HG02943 (cell line): ENCODE results near the gene ESAM.
A peak's percentile ranks its signal among the peaks of the same experiment; 100 is the strongest.

Source experiments
- ATAC-seq: cut with Tn5 transposase; IDR thresholded peaks from one replicate; pipeline ENCODE4 v1.9.1; 2021; ENCODE audit warnings: mild to moderate bottlenecking, low read depth, moderate library complexity; ENCODE audit not compliant: unreplicated experiment

ESAM gene, protein sequence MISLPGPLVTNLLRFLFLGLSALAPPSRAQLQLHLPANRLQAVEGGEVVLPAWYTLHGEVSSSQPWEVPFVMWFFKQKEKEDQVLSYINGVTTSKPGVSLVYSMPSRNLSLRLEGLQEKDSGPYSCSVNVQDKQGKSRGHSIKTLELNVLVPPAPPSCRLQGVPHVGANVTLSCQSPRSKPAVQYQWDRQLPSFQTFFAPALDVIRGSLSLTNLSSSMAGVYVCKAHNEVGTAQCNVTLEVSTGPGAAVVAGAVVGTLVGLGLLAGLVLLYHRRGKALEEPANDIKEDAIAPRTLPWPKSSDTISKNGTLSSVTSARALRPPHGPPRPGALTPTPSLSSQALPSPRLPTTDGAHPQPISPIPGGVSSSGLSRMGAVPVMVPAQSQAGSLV

DNA sequence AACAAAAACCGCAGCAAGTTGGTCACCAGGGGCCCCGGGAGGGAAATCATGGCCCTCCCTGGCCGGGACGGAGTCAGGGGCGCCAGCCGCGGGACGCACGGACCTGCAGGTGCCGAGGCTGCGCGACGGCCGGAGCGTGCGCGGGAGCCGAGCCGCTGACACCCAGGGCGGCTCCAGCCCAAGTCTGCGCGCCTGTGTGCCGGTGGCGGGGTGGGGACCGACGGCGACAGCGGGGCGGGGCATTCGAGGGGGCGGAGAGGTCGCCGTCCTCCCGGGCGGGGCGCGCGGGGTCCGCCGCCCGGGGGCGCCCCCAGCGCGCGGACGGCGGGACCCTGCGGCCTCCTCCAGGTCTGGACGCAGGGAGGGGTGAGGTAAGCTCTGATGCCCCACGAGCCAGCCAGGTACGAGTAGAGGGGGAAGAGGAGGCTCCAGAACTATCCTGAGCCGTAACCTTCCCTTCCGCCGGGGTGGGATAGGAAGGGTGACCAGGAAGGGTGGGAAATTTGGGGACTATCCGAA is at the start of gene ESAM:
Gene ESAM, minus strand, starts transcription at position 186 of the 519 bp plus-strand sequence. Its CDS starts 136 bp downstream, at position 50.
- peak; percentile 45 for ATAC-seq

- ATAC-seq, result no peak
Measured at GRCh38 chr11:124811399-124812125, 49.5 kb upstream of the ESAM start.

DNA sequence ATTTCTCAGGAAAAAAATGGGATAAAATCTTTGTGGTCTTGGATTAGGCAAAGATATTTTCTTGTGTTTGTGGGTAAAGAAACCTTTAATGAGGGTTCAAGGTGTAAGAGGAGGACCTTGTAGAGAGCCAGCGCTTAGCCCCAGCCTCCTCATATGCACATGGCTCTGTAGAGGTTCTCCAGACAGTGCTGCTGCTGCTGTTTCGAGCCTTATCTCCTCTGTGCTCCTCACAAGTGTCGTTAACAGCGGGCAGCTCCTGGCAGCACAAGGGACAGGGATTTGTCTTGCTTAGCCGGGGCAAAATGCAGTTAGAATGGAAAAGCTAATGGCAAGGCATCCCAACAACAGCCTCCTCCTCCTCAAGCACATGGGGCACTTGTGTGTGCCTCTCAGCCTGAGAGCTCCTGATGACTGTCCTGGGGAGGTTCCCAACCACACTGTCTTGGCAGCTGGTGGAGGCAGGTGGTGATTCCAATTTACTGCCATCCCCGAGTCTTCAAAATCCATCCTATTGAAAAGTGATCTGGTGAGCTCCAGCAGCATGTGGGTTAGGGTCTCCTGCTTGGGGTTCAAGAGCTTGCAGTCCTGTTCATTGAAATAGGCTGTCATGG is 45.7 kb upstream of the ESAM start:
- ATAC-seq, result no peak

DNA sequence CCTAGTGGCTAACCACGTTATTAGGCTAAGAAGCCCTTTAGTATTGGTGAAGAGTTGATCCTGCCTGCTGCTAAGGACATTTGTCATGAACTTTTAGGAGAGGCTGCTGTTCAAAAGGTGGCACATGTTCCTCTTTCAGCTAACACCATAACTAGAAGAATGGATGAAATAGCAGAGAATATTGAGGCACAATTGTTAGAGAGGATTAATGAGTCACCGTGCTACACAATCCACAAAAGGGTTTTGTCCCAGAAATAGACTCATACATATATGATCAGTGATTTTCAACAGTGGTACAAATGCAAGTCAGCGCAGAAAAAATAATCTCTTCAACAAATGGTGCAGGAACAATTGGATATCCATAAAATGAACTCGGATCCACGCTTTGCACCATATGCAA is 45.1 kb upstream of the ESAM start:
- ATAC-seq, result no peak

- no peak for ATAC-seq
Measured at GRCh38 chr11:124804884-124805283, 42.8 kb upstream of the ESAM start.

GRCh38 chr11:124801636-124802312 is 39.7 kb upstream of the ESAM start:
- no peak for ATAC-seq

DNA sequence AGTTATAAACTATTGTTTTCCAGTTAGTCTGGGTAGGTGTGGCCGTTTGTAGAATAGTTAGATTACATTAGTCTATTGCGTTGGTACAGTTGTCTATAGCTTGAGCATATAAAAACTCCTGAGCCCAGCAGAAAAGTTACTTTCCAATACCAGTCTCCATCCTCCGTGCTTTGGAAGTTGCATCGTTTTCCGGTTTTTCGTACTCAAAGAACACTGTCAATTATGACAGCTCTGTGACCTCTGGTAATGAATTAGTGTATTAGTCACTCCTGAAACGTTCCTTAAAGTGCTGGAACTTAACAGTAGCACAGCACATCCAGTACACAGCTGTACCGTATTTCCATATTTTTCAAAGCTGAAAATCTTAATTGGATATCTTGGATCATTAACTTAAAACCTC is 38.9 kb upstream of the ESAM start:
- no peak for ATAC-seq

DNA sequence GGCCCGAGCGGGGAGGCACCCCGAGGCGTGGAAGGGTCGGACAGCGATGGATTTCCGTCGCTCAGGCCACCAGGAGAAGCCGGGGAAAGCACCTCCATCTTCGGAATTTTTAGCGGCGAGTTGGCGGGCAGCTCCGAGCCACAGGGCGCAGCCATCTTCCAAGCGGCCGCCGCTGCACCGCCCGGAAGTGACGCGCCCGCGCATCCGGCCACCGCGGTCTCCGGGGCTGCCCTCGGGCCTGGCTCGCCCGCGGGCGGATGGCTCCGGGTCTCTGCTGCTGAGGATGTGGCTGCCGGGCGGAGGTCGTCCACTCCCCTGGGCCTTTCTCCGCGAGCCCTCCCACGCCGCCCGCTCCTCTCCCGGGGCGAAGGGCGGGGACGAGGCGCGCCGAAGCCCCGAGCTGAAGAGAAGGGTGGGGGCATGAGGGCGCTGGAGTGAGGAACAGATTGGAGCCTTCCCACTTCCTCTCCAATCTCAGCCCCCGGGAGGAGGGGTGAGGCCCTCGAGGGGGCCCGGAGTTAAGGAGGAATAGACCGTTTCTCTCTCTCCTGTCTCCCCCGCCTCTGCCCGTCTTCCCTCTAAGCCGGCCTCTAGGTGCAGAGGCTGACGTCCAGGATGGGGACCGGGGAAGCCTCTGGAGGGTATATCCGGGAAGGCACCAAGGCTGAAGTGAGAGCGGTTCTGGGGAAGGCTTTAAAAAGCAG is 38.3 kb upstream of the ESAM start, which contains the start of gene MSANTD2:
Gene MSANTD2, minus strand, starts transcription at position 181 of the 704 bp plus-strand sequence. Its CDS starts 26 bp downstream, at position 155.
- ATAC-seq, result peak; percentile 94

GRCh38 chr11:124799348-124800225 is 37.5 kb upstream of the ESAM start:
- ATAC-seq, result peak; percentile 39

GRCh38 chr11:124798991-124799347 is 36.9 kb upstream of the ESAM start:
- peak; percentile 31 for ATAC-seq

GRCh38 chr11:124796312-124796711 is 34.2 kb upstream of the ESAM start:
- no peak for ATAC-seq

- ATAC-seq, result no peak
Measured at GRCh38 chr11:124793466-124794278, 31.6 kb upstream of the ESAM start.

- ATAC-seq, result peak; percentile 57
Measured at GRCh38 chr11:124791626-124792341, 29.7 kb upstream of the ESAM start.

GRCh38 chr11:124788521-124788920 is 26.4 kb upstream of the ESAM start:
- no peak for ATAC-seq

DNA sequence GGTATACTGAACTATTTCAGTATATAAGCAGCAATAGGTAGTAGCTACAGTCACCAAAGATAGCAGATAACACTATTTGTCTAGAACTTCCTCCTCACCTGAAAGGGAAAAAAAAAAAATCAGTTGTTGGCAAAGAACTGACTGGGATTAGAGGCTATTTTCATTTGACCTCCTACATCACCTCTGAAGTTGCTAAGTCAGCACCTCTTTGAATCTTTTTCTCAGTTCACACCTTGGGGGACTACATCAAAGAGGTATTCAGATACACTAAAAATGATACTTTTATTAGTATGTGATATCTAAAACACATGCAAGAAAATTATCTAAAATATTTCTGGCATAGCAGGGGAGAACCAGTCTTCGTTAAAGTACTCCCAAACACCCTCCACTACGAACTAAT is 22.0 kb upstream of the ESAM start:
- no peak for ATAC-seq

DNA sequence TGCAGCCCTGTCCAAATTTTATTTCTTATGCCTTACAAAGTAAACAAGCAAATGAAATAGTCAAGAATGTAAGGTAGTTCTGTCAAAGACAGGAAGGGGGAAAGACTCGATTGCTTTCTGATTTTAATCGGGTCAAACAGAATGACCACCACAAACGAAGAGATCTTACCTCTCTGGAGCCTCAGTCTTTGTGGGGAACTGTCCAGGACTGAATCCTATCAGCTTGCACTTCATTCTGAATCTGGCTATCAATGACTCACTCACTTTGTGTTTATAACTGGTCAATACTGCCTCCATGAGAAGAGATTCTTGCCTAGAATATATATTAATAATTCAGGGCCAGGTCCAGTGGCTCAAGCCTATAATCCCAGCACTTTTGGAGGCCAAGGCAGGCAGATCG is 20.9 kb upstream of the ESAM start:
- no peak for ATAC-seq

DNA sequence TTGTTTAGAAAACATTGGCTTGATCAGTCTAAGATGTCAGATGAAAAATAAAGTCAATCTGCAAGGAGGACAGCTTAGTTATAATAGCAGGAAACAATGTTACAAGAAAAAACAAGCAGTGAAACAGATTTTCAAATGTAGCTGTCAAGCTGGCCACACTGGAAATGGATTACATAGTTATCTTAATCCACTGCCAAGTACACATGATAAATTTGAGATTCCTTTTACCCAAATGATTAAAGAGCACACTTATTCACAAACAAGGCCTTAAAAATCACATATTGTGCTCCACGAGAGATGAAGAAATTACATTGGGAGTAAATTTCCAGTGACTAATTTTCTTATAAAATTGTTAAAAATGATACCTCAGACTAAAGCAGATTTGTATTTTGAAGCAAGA is 17.5 kb upstream of the ESAM start:
- no peak for ATAC-seq

- no peak for ATAC-seq
Measured at GRCh38 chr11:124778281-124778680, 16.2 kb upstream of the ESAM start.
